ENCODE data around the gene CACNG6. TPM values are rescaled to one million over a fixed set of nuclear protein-coding genes. Genes with fewer than 3 reads are reported as not detected.
"Not testable (repeated sequence)": the region's sequence is repeated elsewhere in the genome, so short reads cannot be mapped to it uniquely, and the experiment has no call there.

The CACNG6 gene
- 0.10 TPM in 1 of 2 replicates, not detected in the other for total RNA-seq (2014; rRNA removed; shearing (Covaris generic))

- no peak for DNase-seq (ENCODE audit: low read depth)
These were observed at the start of gene CACNG6 for GRCh38 chr19:53991224-53992113. Gene CACNG6 (plus strand): TSS chr19:53991637. CDS start chr19:53992878, 1,241 bp downstream.

- DNase-seq (ENCODE audit: low read depth) = peak; percentile 24
These were observed 49.2 kb upstream of the CACNG6 start for GRCh38 chr19:53942001-53942786.

- no peak for DNase-seq (ENCODE audit: low read depth)
These were observed 47.0 kb upstream of the CACNG6 start for GRCh38 chr19:53944416-53944815.

GRCh38 chr19:53944933-53945332 lies 46.5 kb upstream of the CACNG6 start:
- no peak for DNase-seq (ENCODE audit: low read depth)

- DNase-seq (ENCODE audit: low read depth) = peak; percentile 55
These were observed 46.0 kb upstream of the CACNG6 start for GRCh38 chr19:53945441-53945840.

GRCh38 chr19:53945998-53946397 lies 45.4 kb upstream of the CACNG6 start:
- no peak for DNase-seq (ENCODE audit: low read depth)

- DNase-seq (ENCODE audit: low read depth) = peak; percentile 22
These were observed 43.8 kb upstream of the CACNG6 start for GRCh38 chr19:53947624-53948023.

GRCh38 chr19:53948611-53949010 lies 42.8 kb upstream of the CACNG6 start:
- DNase-seq (ENCODE audit: low read depth) = not testable (repeated sequence)

- DNase-seq (ENCODE audit: low read depth) = no peak
These were observed 40.0 kb upstream of the CACNG6 start for GRCh38 chr19:53951436-53951835.

- no peak for DNase-seq (ENCODE audit: low read depth)
These were observed 39.5 kb upstream of the CACNG6 start for GRCh38 chr19:53951947-53952346.

GRCh38 chr19:53953383-53953782 lies 38.1 kb upstream of the CACNG6 start:
- DNase-seq (ENCODE audit: low read depth) = no peak

GRCh38 chr19:53957448-53958167 lies 33.8 kb upstream of the CACNG6 start:
- no peak for DNase-seq (ENCODE audit: low read depth)

- DNase-seq (ENCODE audit: low read depth) = no peak
These were observed 33.3 kb upstream of the CACNG6 start for GRCh38 chr19:53958168-53958571.

GRCh38 chr19:53958823-53959757 lies 32.3 kb upstream of the CACNG6 start:
- no peak for DNase-seq (ENCODE audit: low read depth)

- no peak for DNase-seq (ENCODE audit: low read depth)
These were observed 31.2 kb upstream of the CACNG6 start for GRCh38 chr19:53960187-53960586.

GRCh38 chr19:53960886-53961285 lies 30.6 kb upstream of the CACNG6 start:
- no peak for DNase-seq (ENCODE audit: low read depth)

- peak; percentile 60 for DNase-seq (ENCODE audit: low read depth)
These were observed 29.7 kb upstream of the CACNG6 start for GRCh38 chr19:53961523-53962356.

- no peak for DNase-seq (ENCODE audit: low read depth)
These were observed 28.5 kb upstream of the CACNG6 start, which contains the start of gene CACNG8 for GRCh38 chr19:53962887-53963431. Gene CACNG8 (plus strand): TSS chr19:53962937.

GRCh38 chr19:53965091-53965490 lies 26.3 kb upstream of the CACNG6 start:
- DNase-seq (ENCODE audit: low read depth) = peak; percentile 47

GRCh38 chr19:53966931-53967330 lies 24.5 kb upstream of the CACNG6 start:
- DNase-seq (ENCODE audit: low read depth) = no peak
